Measurements from ENCODE around the gene ADAMTS15.

The ADAMTS15 gene

GRCh38 chr11:130403271-130403804 is 45.1 kb upstream of the ADAMTS15 start:
- no peak for DNase-seq (ENCODE audit: low spot score)
- peak; percentile 75 for ATAC-seq (ENCODE audit: low read depth)
- Histone ChIP-seq H3K9me3 (ENCODE audit: severe bottlenecking) (no peaks in the 10 kb centered on the region), H3K4me3 (ENCODE audit: severe bottlenecking) (no peak overlapping the region), H3K27ac (ENCODE audit: poor library complexity, severe bottlenecking) (no peak overlapping the region), H3K27me3 (ENCODE audit: insufficient read depth, poor library complexity, severe bottlenecking) (no peaks in the 10 kb centered on the region), H3K36me3 (ENCODE audit: low read depth) (no peaks in the 10 kb centered on the region), H3K4me1 (ENCODE audit: insufficient read depth, poor library complexity, severe bottlenecking) (peaks cover 9% of the 10 kb centered on the region)
- TF ChIP-seq, protein P1, sequence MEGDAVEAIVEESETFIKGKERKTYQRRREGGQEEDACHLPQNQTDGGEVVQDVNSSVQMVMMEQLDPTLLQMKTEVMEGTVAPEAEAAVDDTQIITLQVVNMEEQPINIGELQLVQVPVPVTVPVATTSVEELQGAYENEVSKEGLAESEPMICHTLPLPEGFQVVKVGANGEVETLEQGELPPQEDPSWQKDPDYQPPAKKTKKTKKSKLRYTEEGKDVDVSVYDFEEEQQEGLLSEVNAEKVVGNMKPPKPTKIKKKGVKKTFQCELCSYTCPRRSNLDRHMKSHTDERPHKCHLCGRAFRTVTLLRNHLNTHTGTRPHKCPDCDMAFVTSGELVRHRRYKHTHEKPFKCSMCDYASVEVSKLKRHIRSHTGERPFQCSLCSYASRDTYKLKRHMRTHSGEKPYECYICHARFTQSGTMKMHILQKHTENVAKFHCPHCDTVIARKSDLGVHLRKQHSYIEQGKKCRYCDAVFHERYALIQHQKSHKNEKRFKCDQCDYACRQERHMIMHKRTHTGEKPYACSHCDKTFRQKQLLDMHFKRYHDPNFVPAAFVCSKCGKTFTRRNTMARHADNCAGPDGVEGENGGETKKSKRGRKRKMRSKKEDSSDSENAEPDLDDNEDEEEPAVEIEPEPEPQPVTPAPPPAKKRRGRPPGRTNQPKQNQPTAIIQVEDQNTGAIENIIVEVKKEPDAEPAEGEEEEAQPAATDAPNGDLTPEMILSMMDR (IDR thresholded peaks at IDR 0.05; ENCODE audit: poor library complexity, severe bottlenecking), result no peak

DNA sequence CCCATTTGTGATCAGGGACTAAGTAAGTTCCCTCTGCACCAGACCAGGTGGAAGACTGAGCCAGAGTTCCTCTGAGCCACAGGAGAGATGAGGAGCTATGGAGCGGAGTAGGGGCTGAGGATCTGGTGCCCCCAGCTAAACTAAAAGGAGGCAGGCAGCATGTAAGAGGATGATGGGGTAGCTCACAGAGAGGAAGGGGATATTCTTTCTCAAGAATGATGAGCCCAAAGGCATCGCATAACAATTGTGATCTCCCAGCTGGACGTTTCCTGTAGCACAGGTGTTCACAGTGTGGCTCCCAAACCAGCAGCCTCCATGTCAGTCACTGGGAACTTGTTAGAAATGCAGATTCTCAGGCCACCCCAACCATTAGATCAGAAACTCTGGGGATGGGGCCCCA is 44.5 kb upstream of the ADAMTS15 start:
- no peak for DNase-seq (ENCODE audit: low spot score)
- no peaks in the 10 kb centered on the region for H3K27me3 ChIP-seq (ENCODE audit: insufficient read depth, poor library complexity, severe bottlenecking)
- no peak overlapping the region for H3K4me3 ChIP-seq (ENCODE audit: severe bottlenecking)
- ATAC-seq (ENCODE audit: low read depth), result no peak
- H3K9me3 ChIP-seq (ENCODE audit: severe bottlenecking), result no peaks in the 10 kb centered on the region
- peaks cover 9% of the 10 kb centered on the region for H3K4me1 ChIP-seq (ENCODE audit: insufficient read depth, poor library complexity, severe bottlenecking)
- H3K36me3 ChIP-seq (ENCODE audit: low read depth), result no peaks in the 10 kb centered on the region
- TF ChIP-seq, protein P1 (IDR thresholded peaks at IDR 0.05; ENCODE audit: poor library complexity, severe bottlenecking), result no peak
- H3K27ac ChIP-seq (ENCODE audit: poor library complexity, severe bottlenecking), result no peak overlapping the region

DNA sequence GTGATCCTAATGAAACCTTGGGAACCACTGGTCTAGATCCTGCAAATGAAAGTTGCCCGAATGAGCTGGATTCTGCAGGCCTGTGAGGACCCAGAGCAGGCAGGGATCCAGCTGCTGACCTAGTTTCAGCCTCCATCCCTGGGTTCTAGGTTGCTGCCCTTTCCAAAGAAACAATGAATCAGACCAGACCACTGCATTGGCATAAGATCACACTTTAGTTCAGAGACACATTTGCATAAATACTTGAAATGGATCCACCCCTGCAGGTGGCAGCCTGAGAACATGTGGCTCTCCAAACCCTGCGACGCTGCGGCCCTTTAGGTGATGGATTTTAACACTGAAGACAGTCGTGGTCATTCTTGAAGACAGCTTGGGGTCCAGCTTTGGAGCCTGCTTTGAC is 43.7 kb upstream of the ADAMTS15 start:
- DNase-seq (ENCODE audit: low spot score) (no peak), ATAC-seq (ENCODE audit: low read depth) (no peak)
- TF ChIP-seq, protein P1 (IDR thresholded peaks at IDR 0.05; ENCODE audit: poor library complexity, severe bottlenecking), result no peak

DNA sequence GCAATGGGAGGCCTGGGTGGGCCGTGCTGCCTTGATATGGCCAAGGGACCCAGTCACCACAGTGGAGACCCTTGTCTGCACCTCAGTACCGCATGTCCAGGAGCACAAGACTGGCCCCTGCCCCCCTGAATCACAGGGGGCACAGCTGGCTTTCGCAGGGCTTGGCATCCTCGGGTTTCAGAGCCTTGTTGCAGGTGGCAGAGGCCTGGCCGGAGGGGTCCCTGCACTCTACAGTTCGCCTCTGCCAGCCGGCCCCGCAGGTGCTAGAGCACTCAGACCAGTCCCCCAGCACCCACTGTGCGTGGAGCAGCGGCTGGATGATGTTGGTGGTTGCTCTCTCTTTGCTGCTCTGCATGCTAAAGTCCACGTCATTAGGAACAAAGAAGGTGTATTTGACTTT is 43.0 kb upstream of the ADAMTS15 start:
- peaks cover 9% of the 10 kb centered on the region for H3K4me1 ChIP-seq (ENCODE audit: insufficient read depth, poor library complexity, severe bottlenecking)
- H3K4me3 ChIP-seq (ENCODE audit: severe bottlenecking), result no peak overlapping the region
- H3K9me3 ChIP-seq (ENCODE audit: severe bottlenecking), result no peaks in the 10 kb centered on the region
- ATAC-seq (ENCODE audit: low read depth) (no peak), DNase-seq (ENCODE audit: low spot score) (no peak)
- no peaks in the 10 kb centered on the region for H3K27me3 ChIP-seq (ENCODE audit: insufficient read depth, poor library complexity, severe bottlenecking)
- H3K27ac ChIP-seq (ENCODE audit: poor library complexity, severe bottlenecking), result no peak overlapping the region
- no peaks in the 10 kb centered on the region for H3K36me3 ChIP-seq (ENCODE audit: low read depth)
- TF ChIP-seq, protein P1 (IDR thresholded peaks at IDR 0.05; ENCODE audit: poor library complexity, severe bottlenecking), result no peak

More for the DNA sequence above, 43.7 kb upstream of the ADAMTS15 start:
- Histone ChIP-seq H3K9me3 (ENCODE audit: severe bottlenecking) (no peaks in the 10 kb centered on the region), H3K27me3 (ENCODE audit: insufficient read depth, poor library complexity, severe bottlenecking) (no peaks in the 10 kb centered on the region), H3K36me3 (ENCODE audit: low read depth) (no peaks in the 10 kb centered on the region), H3K27ac (ENCODE audit: poor library complexity, severe bottlenecking) (no peak overlapping the region), H3K4me1 (ENCODE audit: insufficient read depth, poor library complexity, severe bottlenecking) (peaks cover 9% of the 10 kb centered on the region), H3K4me3 (ENCODE audit: severe bottlenecking) (no peak overlapping the region)

DNA sequence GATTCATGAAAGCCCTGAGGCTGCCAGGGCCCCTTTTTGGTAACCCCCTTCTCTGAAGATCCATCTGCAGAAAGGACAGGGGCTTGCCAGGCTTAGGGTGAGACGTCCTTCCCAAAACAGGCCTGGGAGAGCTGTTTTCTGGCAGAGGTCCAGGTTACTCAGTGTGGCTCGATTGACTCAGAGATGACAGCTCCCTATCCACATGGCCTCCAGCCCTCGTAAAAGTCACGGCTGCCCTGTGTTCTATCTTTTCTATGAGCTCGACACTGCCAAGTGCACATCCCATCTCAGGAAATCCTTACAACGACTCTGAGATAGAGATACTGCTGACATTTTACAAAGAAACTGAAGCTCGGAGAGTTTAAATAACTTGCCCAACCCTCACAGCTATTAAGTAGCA is 40.5 kb upstream of the ADAMTS15 start:
- DNase-seq (ENCODE audit: low spot score), result peak; percentile 87
- Histone ChIP-seq H3K9me3 (ENCODE audit: severe bottlenecking) (no peaks in the 10 kb centered on the region), H3K27ac (ENCODE audit: poor library complexity, severe bottlenecking) (no peak overlapping the region), H3K4me1 (ENCODE audit: insufficient read depth, poor library complexity, severe bottlenecking) (peaks cover 8% of the 10 kb centered on the region), H3K36me3 (ENCODE audit: low read depth) (no peaks in the 10 kb centered on the region), H3K4me3 (ENCODE audit: severe bottlenecking) (no peak overlapping the region), H3K27me3 (ENCODE audit: insufficient read depth, poor library complexity, severe bottlenecking) (no peaks in the 10 kb centered on the region)
- TF ChIP-seq, protein P1 (IDR thresholded peaks at IDR 0.05; ENCODE audit: poor library complexity, severe bottlenecking), result no peak
- ATAC-seq (ENCODE audit: low read depth), result peak; percentile 93

Measured in RWPE2 (cell line).